Measurements from ENCODE around the gene ZDHHC8.

ZDHHC8 gene

DNA sequence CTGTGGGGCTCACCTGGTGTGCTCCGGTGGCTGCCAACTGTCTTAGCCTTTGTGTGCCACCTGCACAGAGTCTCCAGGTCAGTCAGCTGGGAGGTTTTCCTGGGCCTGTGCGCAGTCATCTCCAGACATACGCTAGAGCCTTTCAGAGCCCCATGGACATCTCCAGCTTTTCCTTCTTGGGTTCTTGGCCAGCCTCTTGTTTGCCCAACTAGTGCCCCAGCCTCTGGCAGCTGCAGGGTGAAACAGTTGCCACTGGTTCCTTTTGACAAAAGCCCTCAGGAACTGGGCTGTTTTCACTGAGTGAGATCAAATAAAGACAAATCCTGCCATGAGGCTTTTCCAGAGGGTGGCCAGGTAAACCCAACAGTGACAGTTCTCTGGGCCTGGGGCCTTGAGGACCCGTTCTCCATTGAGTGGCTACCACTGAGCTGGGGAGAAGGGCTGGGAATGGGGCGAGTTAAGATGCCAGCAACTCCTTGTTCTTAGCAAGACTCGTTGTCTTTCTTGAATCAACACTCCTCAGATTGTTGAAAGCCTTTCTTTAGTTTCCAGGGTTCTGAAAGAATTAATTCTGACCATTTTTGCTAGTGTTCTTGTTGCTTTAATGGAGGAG lies 32.4 kb upstream of the ZDHHC8 start:
- DNase-seq, result no peak

DNA sequence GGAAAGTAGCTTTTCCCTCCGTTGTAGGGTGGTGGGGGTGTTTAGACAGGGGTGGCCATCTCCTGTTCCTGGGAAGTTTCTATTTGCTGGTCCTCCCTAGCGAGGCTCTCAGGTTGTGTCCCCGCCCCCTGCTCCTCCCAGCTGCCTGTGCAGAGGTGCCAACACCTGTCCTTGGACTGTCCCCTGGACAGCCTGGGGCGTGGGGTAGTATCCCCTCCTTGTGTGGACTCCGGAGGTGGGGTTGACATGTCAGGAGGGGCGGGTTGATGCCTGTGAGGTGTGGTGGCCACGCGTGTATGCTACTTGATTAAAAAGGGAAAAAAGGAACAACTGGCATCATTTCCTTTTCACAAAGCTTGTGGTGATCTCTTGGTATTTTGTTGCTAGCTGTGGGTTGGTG lies 30.0 kb upstream of the ZDHHC8 start:
- DNase-seq, result no peak

DNA sequence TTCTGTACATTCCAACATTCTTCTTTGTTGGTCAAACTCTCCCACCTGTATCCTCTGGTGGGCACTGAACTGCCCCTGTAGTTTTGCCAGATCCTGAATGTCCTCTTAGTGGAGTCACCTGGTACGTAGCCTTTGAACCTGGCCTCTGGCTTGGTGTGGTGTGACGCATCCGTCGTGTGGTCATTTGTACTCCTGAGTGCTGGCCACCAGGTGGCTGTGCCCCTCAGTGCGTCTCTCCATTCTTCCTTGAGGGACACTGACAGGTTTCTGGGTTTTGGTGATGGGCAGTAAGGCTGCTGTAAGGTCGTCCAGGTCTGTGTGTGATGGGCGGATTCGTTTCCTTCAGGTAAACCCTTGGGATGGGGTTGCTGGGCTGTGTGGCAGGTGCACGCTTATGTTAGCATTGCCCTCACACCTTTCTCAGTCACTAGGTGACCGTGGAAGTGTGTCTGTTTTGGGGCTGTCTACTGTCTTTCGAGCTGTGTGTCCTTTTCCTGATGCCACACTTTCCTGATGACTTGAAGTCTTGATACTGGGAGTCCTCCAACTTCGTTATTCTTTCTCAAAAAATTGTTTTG lies 29.3 kb upstream of the ZDHHC8 start:
- no peak for DNase-seq

DNA sequence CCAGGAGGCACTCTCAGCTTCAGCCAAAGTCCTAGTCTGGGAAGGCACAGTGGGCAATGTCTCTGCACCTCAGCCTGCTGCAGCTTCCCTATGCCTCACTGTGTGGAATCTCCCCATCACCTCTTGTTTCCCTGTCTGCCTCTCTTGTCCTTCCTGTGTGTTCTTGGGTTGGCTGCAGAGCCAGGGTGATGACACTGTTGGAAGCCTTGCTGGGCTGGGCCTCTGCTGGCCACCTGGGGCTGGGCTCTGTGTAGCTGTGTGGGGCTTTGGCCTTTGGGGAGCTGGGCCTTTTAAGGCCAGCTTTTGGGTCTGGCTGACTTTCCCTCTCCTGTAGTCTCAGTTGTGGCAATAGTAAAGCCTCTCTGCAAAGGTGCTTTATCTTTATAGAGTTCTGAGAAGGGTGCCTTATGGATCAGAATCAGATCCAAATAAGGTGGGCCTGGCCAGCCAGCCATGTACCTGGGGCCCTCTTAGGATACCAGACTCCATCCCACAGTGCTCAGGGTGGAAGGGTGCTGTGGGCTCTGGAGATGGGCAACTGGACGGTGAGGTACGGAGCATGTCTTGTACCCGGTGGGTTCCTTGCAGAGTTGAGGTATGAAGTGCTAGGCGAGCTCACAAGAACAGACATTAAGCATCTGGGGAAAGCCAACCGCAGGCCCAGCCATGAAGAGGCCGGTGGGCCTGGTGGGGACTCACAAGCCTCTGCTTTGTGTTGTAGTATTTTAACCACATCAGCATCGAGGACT lies 26.0 kb upstream of the ZDHHC8 start:
- DNase-seq, result no peak

DNA sequence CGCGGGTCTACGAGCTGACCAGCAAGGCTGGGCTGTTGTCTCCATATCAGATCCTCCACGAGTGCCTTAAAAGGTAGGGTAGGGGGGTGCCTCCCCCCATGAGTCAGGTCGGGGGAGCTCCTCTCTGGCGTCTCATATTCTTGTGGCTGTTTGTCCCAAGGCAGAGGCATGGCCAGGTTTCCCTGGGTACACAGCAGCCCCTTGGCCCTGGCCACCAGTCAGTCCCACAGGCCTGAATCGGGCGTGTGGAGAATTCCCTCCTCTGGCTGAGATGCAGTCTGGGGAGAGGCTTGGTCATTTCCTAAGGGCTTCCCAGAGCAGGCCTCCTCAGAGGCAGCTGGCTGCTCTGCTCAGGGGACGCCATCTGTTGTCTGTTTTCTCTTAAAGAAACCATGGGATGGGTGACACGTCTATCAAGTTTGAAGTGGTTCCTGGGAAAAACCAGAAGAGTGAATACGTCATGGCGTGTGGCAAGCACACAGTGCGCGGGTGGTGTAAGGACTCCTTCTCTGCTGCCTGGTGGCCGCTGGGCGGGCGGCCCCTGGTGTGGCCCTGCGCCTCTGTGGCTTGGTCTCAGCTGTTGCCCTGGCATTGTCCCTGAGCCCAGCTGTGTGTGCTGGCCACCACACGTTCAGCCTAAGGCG lies 25.3 kb upstream of the ZDHHC8 start:
- DNase-seq, result no peak

DNA sequence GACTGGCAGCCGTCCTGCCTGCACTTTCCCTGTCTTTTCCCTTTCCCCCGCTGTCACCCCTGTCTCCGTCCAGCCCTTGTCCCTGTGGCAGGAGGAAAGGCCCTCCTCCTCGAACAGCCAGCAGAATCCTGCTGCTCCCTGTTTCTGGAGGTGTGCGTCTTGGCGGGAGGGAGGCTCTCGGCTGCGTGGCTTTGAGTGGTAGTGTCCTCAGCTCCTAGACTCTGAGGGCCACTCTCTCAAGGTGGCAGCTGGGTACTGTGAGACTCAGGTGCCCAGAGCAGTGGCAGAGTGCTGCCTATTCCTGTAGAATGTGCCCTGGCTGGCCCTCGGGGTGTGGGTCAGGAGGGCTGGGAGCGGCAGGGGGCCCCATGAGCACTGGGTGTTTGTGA lies 24.8 kb upstream of the ZDHHC8 start:
- no peak for DNase-seq

DNA sequence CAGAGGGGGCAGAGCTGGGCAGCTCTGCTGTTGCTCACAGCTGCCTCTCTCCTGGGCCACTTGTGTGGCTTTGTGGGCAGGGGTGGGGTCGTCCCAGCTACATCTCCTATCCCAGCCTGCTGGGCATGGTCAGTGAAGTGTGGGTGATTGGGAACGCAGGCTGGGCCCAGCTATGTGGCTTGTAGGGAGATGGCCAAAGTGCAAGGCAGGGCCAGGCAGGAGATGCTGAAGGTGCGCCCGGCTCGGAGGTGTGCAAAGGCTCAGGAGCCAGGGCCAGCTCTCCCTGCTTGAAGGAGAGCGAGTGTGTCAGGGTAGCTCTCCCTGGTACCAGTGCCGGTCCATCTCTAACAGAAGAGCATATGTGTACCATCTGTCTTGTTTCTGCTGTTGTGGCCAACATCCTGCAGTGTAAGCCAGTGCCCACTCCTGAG lies 24.1 kb upstream of the ZDHHC8 start:
- DNase-seq, result no peak

DNA sequence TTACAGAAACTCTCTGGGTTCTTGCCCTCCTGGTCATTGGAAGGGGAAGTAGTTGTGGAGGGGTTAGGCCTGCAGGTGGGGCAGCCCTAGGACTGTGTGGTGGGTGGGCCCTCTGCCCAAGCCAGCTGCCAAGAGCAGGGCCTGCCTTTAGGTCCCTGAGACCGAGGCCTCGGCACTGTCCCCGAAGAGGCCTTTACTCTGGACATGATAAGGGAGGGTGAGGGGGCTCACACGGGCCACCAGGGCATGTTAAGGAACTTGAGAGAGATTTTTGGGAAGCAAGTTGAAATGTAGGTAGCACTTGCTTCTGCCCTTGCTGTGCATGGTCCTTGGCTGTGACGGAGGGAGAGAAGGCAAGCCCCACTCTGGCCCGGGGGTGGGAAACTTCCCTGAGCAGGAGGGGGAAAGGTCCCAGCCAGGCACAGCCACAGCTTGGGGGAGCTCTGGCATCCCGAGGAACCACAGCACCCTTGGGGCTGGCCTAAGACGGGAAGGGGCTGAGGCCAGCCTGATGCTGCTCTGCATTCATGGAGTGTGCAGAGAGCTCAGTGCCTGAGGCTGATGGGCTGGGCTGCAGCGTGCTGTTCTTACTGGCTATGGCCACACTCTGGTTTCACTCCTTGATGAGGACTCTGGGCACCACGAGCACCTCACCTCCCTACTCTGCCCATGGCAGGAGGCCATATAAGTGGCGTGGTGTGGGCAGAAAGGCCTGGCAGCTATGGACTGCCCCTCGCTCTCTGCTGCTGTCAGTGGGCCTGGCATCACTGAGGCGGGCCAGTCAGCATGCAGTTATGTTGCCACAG lies 23.4 kb upstream of the ZDHHC8 start:
- no peak for DNase-seq

DNA sequence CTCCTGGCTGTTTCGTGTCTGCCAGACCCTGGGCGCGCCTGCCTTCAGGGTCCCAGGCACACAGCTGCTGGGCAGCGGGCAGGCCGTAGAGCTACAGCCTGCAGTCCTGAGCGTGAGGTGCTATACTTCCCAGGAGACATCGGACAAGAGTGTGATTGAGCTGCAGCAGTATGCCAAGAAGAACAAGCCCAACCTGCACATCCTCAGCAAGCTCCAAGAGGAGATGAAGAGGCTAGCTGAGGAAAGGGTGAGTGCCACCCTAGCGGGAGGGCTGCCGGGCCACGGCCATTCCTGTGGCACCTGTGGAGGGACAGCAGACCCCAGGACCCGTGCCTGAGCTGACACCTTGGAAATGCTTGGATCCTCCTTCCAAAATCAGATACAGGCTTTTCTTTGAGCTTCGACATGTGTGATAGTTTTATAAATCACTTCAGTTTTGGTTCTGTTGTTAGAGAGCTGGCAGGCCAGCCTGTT lies 22.8 kb upstream of the ZDHHC8 start:
- DNase-seq, result no peak

DNA sequence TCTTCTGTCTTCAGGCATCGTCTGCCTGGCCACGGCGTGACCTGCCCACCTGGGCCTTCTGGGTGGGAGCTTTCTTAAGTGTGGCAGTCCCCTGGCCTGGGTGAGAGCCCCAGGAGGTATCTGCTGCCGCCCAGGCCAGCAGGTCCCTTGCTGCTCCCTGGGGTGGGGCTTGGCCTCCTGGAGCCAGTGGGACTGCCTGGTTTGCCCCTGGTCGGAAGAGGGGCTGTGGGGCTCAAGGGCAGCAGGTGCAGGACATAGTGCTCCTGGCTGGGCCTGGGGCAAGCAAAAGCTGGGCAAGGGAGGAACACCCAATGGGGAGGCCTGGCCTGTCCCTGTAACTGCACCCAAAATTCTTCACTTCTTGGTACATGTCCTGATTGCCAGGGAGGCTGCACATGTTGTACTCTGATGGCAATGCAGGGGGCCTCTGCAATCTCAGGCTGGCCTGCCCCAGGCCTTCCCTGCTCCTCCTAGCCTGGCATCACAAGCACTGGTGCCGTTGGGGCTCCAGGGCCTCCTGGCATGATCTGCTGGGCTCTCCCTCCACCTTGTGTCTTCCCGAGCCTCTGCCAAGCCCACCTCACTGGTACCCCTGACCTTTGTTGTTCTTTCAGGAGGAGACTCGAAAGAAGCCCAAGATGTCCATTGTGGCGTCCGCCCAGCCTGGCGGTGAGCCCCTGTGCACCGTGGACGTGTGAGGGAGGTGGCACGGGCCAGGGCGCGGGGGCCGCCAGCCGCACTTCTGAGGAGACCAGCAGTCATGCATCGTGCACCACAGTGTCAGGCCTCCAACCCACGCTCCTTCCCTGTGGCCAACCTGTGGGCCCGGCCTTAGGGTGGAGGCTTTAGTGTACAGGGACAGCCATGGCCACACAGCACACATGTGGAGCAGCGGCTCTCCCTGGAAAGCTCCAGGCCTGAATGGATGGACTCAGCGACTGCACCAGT lies 21.9 kb upstream of the ZDHHC8 start:
- DNase-seq, result no peak

DNA sequence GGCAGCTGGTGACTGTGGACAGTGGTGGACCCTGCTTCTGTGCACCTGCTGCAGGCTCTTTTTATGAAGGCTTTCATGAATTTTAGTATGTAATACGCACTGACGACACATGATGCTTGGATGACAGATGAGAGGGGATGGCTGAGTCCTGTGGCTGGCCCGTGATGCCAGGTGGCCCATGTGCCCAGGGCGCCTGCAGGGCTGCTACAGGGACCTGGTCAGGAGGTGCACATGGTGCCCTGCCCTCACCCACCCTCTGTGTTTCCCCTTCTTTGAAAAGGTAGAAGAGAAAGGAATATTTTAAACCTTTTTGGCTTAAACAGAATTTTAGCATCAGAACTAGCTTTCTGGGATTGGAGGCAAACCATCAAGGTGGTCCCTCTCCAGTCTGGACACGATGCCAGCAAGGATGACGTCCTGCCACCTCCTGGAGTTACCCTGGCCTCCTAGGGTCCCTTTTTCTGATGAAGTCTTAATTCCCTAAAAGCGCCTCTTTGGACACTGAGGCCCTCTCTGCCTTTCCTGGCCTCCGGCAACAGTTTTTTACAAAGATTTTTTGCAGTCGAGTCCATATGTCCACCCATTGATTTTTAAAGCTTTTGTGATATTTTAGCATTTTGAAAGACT lies 21.1 kb upstream of the ZDHHC8 start:
- DNase-seq, result no peak

DNA sequence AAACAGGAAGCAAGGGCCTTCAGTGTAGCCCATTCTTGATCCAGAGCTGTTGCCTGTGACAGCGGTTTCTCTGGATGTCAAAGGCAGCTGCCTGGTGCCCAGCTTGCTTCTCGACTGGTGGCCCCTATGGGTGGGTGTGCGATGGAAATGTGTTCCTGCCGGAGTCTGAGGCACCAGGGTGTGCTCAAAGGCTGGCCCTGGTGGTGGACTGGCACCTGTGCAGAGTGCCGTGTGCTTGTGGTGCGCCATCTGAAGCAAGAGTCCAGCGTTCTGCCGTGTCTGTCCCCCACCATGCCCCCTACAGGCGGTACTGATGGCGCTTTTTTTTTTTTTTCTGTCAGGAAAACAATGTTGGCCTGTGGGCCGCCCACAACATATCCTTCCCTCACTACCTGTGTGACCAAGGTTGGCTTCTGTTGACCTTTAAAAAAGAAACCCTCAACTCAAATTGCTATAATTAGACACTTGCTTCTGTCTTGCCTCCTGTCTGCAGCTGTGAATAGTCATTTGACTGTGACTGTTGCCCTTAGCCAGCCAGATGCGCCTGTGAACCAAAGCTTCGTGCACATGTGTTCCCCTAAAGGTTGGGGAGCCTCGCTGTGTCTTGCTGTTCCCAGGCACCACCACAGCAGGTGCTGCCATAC lies 20.4 kb upstream of the ZDHHC8 start:
- peak; percentile 37 for DNase-seq

DNA sequence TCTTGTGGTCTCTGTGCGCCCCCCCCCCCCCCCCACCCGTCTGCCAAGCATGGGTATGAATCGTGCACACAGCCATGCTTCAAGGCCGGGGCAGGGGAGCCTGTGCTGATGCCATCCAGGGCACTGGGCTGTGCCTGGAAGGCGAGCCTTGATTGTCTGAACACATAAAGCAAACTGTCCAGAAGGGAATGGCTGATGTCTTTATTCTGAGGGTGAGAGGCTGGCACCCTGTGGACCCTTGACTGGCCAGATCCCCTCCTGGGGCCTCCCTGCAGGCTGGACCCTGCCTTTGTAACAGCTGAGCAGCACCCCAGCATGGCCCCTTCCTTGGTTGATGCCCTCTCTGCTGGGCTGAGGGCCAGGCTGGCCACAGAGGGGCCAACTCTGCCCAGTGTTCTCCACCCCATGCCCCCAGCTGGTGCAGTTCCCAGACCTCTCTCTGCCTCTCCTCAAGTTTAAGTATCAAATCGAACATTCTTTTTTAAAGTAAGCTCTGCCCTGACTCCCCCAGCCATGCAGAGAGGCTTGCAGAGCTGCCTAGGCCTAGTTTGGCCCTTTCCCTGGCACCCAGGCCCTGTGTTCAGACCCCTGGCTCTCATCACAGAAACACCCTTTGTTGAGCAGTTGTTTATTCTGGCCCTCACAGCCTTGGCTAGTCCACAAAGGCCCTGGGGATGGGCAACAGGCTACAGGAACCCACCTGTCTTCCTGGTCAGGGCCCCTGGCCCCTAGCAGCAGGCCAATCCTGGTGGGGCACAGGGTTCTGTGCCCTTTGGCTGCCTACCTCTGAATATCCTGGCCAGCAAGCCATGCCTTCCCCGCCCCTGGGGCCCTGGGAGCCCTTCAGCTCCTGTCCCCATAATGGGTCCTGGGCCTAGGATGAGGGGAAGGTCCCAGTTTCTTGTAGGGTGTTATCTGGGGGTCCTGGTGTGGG lies 19.6 kb upstream of the ZDHHC8 start:
- DNase-seq, result no peak

DNA sequence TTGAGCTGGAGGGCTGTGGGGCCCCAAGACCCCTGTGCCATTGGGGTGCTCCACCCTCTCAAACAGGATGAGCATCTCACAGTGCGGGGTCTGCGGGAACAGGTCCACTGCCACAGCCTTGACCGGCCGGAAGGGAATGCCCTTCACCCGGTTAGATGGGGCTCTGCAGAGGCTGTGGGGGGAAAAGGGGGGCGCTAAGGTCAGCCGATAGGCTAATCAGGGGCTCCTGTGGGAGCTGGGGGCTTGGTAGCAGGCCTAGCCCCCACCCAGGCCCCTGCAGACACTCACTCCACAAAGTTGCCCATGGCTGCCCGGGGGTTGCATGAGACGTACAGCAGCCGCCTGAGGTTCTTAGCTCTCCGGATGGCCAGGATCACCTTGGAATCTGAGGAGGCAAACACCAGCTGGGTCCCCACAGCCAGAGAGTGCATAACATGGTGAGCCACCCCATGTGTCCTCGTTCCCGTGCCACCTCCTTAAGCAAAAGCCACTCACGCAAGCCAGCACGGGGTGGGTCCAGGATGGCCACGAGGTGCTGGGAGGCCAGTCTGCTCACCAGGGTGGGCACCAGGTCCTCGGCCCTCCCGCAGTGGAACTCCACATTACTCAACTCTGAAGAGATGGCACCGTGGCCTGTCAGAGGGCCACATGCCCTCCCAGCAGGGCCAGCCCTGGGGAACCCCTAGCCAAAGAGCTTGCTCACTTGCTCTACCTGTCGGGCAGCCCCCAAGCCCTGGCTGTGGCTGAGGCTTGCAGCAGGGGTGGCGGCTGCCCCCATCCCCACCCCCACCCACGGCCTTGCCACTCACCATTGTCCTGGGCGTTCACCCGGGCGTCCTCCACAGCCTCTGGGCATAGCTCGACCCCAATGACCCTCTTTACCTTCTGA lies 18.7 kb upstream of the ZDHHC8 start:
- no peak for DNase-seq

DNA sequence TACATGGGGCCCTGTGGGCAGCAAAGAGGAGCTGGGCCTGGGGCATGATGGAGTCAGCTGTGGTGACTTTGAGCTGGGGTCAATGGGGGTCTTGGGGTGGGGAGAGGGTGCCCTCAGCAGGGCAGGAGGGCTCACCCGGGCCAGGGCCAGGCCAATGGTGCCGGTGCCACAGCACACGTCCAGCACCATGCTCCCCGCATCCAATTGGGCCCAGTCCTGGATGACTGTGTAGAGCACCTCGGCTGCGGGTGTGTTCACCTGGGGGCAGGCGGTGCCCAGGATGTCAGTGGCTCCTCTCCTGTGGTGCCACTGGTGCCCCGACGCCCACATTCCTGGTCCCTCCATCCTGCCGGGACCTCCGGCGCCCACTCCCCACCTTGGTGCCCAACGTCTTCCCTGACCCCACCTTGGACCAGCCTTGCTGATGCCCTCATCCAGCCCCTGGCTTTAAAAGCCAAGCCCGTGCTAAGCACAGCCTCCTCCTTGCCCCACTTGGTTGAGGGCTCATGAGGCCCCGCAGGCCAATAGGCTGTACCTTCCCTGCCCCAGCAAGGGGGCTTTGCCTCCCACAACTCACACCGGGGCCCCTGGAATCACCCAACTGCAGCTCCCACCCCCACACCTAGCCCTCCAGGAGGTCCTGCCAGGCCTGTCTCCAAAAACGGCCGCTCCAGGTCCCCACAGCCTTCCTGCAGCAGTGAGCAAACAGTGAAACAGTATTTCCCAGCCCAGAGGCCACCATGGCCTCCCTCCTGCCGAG lies 17.9 kb upstream of the ZDHHC8 start:
- DNase-seq, result no peak

DNA sequence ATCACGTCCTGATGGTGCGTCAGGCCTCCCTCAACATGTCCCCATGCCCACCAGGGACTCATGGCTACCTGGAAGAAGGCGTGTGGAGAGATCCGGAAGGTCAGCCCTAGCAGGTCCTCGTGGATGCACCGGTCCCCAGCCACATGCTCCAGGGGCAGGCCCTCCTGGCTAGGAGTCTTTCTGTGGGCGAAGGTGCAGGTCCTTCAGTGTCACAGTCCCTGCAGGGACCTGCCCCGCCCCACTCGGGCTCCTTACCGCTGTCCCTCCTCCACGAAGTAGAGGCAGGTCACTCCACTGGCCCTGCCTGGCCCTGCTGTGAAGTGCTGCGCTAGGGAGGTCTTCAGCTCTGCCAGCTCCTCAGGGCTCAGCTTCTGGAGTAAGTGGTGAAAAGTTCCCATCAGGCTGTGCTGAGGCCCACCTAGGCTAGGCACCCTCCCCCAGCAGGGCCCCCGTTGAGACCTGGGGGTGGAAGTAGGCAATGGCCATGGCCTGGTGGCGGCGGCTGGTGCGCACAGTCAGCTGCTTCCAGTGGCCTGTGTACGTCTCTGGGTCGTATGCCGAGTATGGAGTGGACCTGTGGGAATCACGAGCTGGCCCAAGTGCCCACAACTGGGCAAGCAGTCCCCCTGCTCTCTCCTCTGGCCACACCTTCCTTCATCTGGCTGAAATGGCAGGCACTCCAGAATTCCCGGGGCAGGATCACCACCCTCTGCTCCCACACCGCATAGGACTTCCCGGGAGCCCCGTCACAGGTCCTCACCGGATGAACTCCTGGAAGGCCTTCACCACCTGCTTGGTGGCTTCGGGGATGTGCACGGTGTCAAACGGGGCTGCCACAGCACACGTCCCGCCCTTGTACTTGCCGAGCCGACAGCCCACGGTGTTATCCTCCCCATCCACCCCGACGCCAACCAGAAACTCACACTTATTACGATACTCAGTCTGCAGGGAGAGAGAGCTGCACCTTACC lies 16.8 kb upstream of the ZDHHC8 start:
- no peak for DNase-seq
